Activated naive CD8-positive, alpha-beta T cell treated with anti-CD3 and anti-CD28 coated beads, Interleukin-2, amount 50 U/mL, for 16 hours (primary cell): ENCODE data around the gene ALPG.
"Not testable (repeated sequence)": the region's sequence is repeated elsewhere in the genome, so short reads cannot be mapped to it uniquely, and the experiment has no call there.

Source experiments
- DNase-seq: peaks from one replicate; pipeline ENCODE4 v3.0.0-alpha.2; 2020; ENCODE audit warnings: low read depth, low spot score

Gene ALPG

GRCh38 chr2:232406556-232407310 is at the start of gene ALPG:
TSS of gene ALPG (plus strand) at chr2:232406844. CDS start at chr2:232406895, 51 bp downstream.
- DNase-seq, result no peak

- no peak for DNase-seq
Observed at GRCh38 chr2:232361646-232362045, 45.0 kb upstream of the ALPG start.

- no peak for DNase-seq
Observed at GRCh38 chr2:232362174-232362900, 44.3 kb upstream of the ALPG start.

- not testable (repeated sequence) for DNase-seq
Observed at GRCh38 chr2:232363064-232363783, 43.4 kb upstream of the ALPG start.

GRCh38 chr2:232363784-232364615 is 42.6 kb upstream of the ALPG start:
- no peak for DNase-seq

DNA sequence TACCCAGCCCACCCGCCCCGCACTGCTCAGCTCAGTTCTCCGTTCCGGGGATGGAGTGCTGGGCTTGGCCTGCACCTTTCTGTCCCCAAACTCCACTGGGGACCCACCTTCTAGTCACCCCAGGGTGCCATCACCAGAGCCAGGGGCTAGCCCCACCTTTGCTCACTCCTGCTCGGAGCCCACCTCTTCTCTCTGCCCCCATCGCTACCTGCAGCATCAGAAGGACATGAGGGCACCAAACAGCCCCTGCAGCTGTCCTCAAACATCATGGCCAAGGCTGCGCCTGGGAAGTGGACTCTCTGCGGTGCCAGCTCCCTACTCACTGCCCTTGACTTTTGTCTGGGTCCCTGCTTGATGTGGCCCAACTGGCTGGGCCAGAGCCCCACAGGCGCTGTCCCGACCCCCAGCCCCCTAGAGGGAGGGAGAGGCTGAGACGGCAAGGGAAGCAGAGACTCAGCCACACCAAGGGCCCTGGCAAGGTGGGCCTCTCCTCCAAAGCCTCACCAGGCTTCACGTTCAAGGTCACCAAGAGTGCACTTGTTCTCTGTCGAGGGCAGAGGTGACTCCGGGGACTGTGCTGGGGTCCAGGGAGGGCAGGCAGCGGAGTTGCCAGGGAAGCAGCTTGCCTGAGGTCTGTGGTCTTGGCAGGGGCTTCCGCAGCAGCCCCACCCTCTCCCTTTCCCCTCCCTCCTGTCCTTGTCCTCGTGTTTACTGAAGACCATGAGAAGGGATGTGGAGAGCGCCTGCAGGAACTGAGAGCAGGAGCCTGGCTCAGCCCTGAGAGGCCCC is 41.6 kb upstream of the ALPG start:
- DNase-seq, result not testable (repeated sequence)

DNA sequence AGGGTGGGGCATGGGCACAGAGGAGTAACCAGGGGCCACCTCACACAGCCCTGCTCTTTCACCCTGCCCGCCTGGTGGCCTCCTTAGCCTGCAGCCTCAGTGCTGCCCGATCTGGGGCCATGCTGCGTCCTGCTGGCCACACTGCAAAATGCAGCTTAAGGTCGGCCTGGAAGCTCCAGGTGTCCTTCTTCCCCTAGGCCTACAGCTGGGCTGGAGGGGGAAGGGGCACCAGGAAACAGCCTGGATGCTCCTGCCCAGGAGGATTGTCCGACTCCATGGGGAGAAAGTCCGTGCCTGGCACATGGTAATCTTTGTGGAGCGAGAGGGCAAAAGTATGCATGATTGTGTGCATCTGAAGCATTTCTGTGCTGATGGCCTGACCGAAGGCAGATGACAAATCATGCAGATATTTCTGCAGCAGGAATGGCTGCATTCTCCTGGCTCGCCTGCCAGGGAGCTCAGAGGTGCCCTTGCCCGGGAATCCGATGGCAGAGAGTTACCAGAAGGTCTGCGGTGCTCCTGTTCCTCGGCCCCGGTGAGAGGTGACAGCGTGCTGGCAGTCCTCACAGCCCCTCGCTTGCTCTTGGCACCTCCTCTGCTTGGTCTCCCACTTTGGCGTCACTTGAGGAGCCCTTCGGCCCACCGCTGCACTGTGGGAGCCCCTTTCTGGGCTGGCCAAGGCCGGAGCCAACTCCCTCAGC is 40.9 kb upstream of the ALPG start:
- no peak for DNase-seq

DNA sequence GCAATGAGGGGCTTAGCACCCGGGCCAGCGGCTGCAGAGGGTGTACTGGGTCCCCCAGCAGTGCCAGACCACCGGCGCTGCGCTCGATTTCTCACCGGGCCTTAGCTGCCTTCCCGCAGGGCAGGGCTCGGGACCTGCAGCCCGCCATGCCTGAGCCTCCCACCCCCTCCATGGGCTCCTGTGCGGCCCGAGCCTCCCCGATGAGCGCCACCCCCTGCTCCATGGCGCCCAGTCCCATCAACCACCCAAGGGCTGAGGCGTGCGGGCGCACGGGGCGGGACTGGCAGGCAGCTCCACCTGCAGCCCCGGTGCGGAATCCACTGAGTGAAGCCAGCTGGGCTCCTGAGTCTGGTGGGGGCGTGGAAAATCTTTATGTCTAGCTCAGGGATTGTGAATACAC is 40.2 kb upstream of the ALPG start:
- DNase-seq, result not testable (repeated sequence)

DNA sequence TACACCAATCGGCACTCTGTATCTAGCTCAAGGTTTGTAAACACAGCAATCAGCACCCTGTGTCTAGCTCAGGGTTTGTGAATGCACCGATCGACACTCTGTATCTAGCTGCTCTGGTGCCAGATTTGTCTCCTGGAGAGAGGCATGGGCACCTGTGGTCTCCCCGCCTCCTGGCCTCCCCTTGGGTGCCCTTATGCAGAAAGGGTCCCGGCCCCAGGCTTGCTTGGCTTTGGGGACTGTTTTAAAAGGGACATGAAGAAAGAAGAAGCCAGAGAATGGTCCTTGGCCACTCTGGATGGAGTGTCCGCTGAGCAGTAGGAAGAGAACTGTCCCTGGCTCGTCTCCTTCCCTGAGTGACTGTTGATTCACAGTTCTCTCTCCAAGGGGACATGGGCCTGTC is 39.6 kb upstream of the ALPG start:
- no peak for DNase-seq

DNA sequence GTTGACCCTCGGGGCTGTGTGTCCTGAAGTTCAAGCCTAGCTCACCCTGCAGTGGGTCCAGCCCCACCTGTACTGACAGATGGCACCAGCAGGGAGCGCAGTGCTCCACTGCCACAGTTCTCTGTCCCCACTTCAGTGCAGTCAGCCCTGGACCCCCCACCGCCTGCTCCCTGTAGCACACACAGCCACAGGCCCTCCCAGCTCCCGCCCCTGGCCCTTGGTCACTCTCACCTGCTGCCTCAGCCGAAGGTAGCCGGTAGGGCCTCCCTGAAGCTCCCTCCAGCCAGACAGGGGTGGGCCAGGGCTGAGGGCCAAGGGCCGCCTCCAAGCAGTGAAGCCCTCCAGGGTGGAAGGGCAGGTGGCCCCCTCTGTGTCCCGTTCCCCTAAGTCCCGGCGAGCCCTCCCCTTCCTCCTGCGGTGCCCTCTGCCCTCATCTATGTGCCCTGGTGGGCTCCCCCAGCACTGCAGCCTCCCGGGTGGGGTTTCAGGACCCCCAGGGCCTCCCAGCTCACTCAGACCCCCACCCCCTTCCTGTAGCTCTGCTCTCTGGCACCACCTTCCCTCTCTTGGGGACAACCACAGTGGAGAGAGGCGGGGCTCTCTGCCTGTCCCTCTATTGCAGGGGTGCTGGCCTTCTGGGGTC is 38.9 kb upstream of the ALPG start:
- DNase-seq, result no peak

DNA sequence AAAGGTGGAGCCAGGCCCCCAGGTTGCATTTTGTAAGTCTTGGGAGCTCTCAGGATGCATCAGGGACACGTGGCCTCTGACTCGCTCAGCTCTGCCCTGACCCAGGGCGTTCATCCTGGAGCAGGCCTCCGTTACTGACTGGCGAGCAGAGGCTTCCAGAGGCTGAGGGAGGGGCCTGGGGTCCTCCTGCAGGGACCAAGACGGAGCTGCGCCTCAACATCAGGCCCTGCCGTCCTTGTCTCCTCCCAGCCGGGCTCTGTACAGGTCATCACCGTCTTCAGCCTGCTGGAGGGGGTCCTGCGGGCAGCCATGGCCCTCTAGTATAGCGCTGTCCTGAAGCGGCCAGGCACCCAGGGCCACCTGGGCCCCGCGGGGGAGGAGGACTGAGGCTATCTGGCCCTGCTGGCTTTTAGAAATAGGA is 38.3 kb upstream of the ALPG start:
- no peak for DNase-seq

DNA sequence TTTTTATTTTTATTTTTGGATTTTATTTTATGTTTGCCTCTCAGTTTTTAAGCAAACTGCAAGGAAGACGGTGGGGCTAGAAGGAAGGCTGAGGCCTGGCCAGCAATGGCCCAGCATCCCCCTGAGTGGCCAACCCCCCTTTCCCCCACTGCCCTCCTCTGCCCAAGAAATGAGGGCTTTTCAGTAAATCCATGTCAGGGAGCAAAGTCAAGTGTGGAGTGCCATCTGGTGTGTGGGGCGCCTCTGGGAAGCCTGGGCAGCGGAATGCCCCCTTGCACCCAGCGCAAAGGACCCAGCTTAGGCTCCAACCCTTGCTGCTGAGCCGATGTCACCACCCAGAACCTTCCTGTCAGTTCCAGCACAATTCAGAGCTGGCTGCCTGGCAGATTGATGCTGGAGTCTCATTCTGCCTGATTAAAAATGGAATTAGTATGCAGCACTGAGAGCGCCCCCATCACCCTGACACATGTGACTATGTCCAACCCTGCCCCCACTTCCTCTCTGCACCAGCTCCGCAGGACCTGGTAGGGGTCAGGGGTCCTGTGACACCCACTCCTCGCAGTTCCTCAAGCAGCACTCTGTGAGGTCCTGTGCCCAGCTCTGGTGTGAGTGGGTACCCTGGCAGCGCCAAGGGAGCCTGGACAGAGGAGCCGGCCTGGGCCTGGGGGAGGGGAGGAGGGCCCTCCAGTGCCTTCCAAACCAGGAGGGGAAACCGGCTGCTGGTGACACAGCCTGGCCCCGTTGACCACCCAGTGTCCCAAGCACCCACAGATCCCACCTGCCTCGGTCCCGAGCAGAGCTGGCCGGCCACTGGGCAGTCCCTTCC is 37.3 kb upstream of the ALPG start:
- no peak for DNase-seq

GRCh38 chr2:232370007-232370406 is 36.6 kb upstream of the ALPG start:
- DNase-seq, result not testable (repeated sequence)

DNA sequence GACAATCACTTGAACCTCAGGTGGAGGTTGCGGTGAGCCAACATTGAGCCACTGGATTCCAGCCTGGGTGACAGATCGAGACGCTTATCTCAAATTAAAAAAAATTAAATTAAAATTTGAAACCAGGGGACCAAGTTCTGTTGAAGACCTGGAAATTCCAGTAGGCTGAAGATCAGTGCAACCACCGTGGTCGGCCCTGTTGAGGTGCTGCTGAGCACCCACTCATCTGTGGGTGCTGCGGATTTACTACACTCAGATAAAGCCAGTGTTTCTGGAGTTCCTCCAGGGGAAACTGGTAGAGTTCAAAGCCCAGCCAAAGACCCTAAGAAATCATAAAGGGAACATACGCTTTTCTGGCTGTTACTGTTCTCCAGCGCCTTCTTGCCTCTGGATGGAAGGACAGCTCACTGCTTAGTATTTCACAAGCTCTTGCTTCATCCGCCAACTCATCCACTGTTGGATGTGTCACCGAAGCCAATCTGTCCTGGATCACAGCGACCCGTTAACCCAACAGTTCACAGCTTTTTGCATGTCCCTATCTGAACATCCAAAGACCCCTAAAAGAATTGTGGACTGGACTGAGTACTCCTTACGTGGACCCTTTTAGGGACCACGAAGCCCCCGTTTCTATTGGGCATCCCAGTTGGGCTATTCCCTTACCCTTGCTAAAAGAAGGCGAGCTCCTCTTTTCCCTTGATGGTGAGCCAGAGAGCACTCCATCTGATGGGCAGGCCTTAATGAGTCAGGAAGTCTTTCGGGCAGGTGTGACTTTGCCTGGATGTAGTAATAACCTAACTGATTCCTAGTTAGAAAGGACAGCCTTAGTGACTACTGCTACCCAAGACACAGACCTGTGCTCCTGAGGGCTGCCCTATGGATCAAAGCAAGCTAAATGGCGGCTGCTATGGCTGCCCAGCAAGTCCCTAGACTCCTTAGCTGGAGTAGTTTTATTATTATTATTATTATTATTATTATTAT is 34.1 kb upstream of the ALPG start:
- DNase-seq, result no peak

DNA sequence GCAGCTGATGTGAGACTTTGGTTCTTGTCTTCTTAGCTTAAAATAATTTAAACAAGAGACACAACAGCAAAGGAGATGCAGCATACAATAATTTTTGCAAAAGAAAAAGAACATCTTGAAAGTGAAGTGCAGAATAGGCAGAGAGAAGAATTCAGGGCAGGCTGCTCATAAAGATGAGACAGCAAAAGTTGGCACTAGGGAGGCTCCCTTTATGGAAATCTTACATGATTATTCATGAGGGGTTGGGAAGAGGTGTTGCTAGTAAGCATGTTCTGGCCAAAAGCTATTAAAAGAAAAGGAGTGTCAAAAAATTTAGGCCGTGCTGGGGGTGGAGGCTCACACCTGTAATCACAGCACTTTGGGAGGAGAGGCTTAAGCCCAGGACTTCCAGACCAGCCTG is 32.3 kb upstream of the ALPG start:
- no peak for DNase-seq

DNA sequence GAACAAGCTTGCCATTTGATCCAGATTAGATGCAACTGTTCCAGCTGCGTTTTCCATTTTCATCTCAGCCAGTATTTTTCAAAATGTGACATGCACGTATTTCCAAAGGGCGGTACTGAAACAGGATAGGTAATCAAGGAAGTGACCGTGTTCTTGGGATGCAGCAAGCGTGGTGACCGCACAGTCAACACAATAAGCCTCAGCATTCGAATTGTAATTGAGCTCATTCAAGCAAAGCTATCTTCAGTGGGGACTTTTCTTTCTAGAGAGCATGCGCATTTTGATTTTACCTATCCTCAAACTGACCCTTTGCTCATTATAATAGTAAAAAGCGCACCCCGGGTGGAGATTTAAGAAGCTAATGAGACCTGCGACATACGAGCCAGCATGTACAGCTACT is 31.5 kb upstream of the ALPG start:
- DNase-seq, result no peak

DNA sequence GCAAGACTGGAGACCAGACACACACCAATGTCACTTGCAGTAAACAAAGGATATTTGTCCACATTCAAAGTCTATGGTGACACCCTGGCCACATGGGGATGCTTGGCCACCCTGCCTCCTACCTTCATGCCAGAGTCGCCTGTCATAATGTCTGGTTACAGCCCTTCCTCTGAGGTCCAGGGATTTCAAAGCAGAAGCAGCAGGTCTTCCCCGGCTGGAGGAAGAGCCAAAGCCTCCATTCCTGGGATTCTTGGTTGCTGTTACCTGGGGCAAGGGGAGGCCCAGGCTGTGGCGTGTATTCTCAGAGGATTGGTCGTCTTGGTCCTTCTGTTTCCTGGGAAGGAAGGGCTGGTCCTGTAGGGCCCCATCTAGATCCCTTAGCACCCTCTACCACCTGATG is 30.4 kb upstream of the ALPG start:
- DNase-seq, result no peak

- no peak for DNase-seq
Observed at GRCh38 chr2:232376713-232377112, 29.9 kb upstream of the ALPG start.
